HG03280 (cell line): Measurements from ENCODE around the gene NIPAL3.
"Not testable (repeated sequence)": the region's sequence is repeated elsewhere in the genome, so short reads cannot be mapped to it uniquely, and the experiment has no call there.

Experiments
- ATAC-seq: cut with Tn5 transposase; IDR thresholded peaks from one replicate; pipeline ENCODE4 v1.9.1; 2021; ENCODE audit warnings: mild to moderate bottlenecking, moderate library complexity; ENCODE audit not compliant: unreplicated experiment

Gene NIPAL3

GRCh38 chr1:24421502-24421901 lies 5.9 kb downstream of the NIPAL3 start:
- no peak for ATAC-seq

- no peak for ATAC-seq
Measured at GRCh38 chr1:24424207-24424606, 8.6 kb downstream of the NIPAL3 start.

- ATAC-seq = no peak
Measured at GRCh38 chr1:24424990-24425389, 9.4 kb downstream of the NIPAL3 start.

GRCh38 chr1:24425441-24425840 lies 9.8 kb downstream of the NIPAL3 start:
- no peak for ATAC-seq

GRCh38 chr1:24425922-24426321 lies 10.3 kb downstream of the NIPAL3 start:
- no peak for ATAC-seq

- ATAC-seq = no peak
Measured at GRCh38 chr1:24426744-24427544, 11.3 kb downstream of the NIPAL3 start.

GRCh38 chr1:24427545-24427862 lies 11.9 kb downstream of the NIPAL3 start:
- no peak for ATAC-seq

- no peak for ATAC-seq
Measured at GRCh38 chr1:24435782-24436365, 20.3 kb downstream of the NIPAL3 start.

GRCh38 chr1:24437631-24438396 lies 22.2 kb downstream of the NIPAL3 start:
- ATAC-seq = no peak

GRCh38 chr1:24438423-24438901 lies 22.9 kb downstream of the NIPAL3 start:
- no peak for ATAC-seq

- ATAC-seq = no peak
Measured at GRCh38 chr1:24440436-24440835, 24.8 kb downstream of the NIPAL3 start.

GRCh38 chr1:24441480-24441879 lies 25.9 kb downstream of the NIPAL3 start:
- ATAC-seq = no peak

GRCh38 chr1:24441996-24442668 lies 26.5 kb downstream of the NIPAL3 start:
- ATAC-seq = no peak

GRCh38 chr1:24442764-24443163 lies 27.2 kb downstream of the NIPAL3 start:
- no peak for ATAC-seq

GRCh38 chr1:24443241-24443656 lies 27.6 kb downstream of the NIPAL3 start:
- no peak for ATAC-seq

GRCh38 chr1:24446446-24446845 lies 30.8 kb downstream of the NIPAL3 start:
- not testable (repeated sequence) for ATAC-seq

GRCh38 chr1:24450316-24450715 lies 34.7 kb downstream of the NIPAL3 start:
- ATAC-seq = no peak

GRCh38 chr1:24450857-24451397 lies 35.3 kb downstream of the NIPAL3 start:
- ATAC-seq = no peak

- no peak for ATAC-seq
Measured at GRCh38 chr1:24451746-24452145, 36.1 kb downstream of the NIPAL3 start.

GRCh38 chr1:24452922-24453485 lies 37.4 kb downstream of the NIPAL3 start:
- ATAC-seq = no peak

GRCh38 chr1:24454673-24455072 lies 39.1 kb downstream of the NIPAL3 start:
- ATAC-seq = no peak
